HG03460 (cell line): ENCODE data around the gene ELF4.
"Not testable (repeated sequence)": the region's sequence is repeated elsewhere in the genome, so short reads cannot be mapped to it uniquely, and the experiment has no call there.

Experiments
- ATAC-seq: cut with Tn5 transposase; IDR thresholded peaks from one replicate; pipeline ENCODE4 v1.9.1; 2021; ENCODE audit not compliant: unreplicated experiment

ELF4 gene

GRCh38 chrX:130115119-130115885 lies 5.0 kb upstream of the ELF4 start:
- ATAC-seq, result not testable (repeated sequence)

- no peak for ATAC-seq
Observed at GRCh38 chrX:130114141-130114588, 3.9 kb upstream of the ELF4 start.

GRCh38 chrX:130111220-130112154 lies 1.2 kb upstream of the ELF4 start:
- ATAC-seq, result no peak

GRCh38 chrX:130109429-130110378 lies 593 bp downstream of the ELF4 start:
- no peak for ATAC-seq

- ATAC-seq, result peak; percentile 81
Observed at GRCh38 chrX:130108647-130109428, 1.5 kb downstream of the ELF4 start.

- ATAC-seq, result no peak
Observed at GRCh38 chrX:130106071-130106470, 4.2 kb downstream of the ELF4 start.

- ATAC-seq, result no peak
Observed at GRCh38 chrX:130105244-130105643, 5.1 kb downstream of the ELF4 start.

- no peak for ATAC-seq
Observed at GRCh38 chrX:130103605-130104004, 6.7 kb downstream of the ELF4 start.

GRCh38 chrX:130100180-130100579 lies 10.1 kb downstream of the ELF4 start:
- ATAC-seq, result no peak

GRCh38 chrX:130098210-130098552 lies 12.1 kb downstream of the ELF4 start:
- ATAC-seq, result no peak

GRCh38 chrX:130097507-130098209 lies 12.6 kb downstream of the ELF4 start:
- ATAC-seq, result no peak

- ATAC-seq, result no peak
Observed at GRCh38 chrX:130095249-130096030, 14.9 kb downstream of the ELF4 start.

GRCh38 chrX:130094696-130095095 lies 15.6 kb downstream of the ELF4 start:
- ATAC-seq, result no peak

- ATAC-seq, result no peak
Observed at GRCh38 chrX:130093271-130093670, 17.0 kb downstream of the ELF4 start.

GRCh38 chrX:130091980-130092522 lies 18.2 kb downstream of the ELF4 start:
- peak; percentile 99 for ATAC-seq

GRCh38 chrX:130090364-130090763 lies 19.9 kb downstream of the ELF4 start:
- ATAC-seq, result no peak

GRCh38 chrX:130086447-130087206 lies 23.7 kb downstream of the ELF4 start:
- ATAC-seq, result peak; percentile 39
